K562 (cell line): ENCODE measurements around the gene BAHD1. TPM values are rescaled to one million over a fixed set of nuclear protein-coding genes. Genes with fewer than 3 reads are reported as not detected.
A peak's percentile ranks its signal among the peaks of the same experiment; 100 is the strongest.

ENCODE experiments used
- CBX1 ChIP-seq: sonication (generic); IDR thresholded peaks from 2 replicates; pipeline ENCODE4 v1.6.1; 2016; ENCODE audit warnings: antibody characterized with exemption, low read depth, mild to moderate bottlenecking
- CHCHD3 ChIP-seq: fragments of 250-450 bp; sonication (Bioruptor Pico); IDR thresholded peaks from 2 replicates; pipeline ENCODE4 v2.1.2; 2022; ENCODE audit warnings: mild to moderate bottlenecking
- CTBP1 ChIP-seq: fragments of 450-650 bp; IDR thresholded peaks from 2 replicates; pipeline ENCODE4 v1.6.1; 2016; ENCODE audit warnings: borderline replicate concordance
- L3MBTL2 ChIP-seq: fragments of 450-650 bp; IDR thresholded peaks from 2 replicates; pipeline ENCODE4 v1.6.1; 2016; ENCODE audit warnings: mild to moderate bottlenecking, moderate library complexity
- MAX ChIP-seq: sonication (generic); formaldehyde crosslinking; IDR thresholded peaks from 2 replicates; pipeline ENCODE4 v1.9.0; 2022; ENCODE audit warnings: mild to moderate bottlenecking, missing genetic modification reagents
- PCBP1 ChIP-seq: fragments of 200-400 bp; formaldehyde crosslinking; IDR thresholded peaks from 2 replicates; pipeline ENCODE4 v1.6.1; 2018; ENCODE audit warnings: mild to moderate bottlenecking, low read depth, low read length; ENCODE audit not compliant: poor library complexity, severe bottlenecking
- PYGO2 ChIP-seq: fragments of 450-650 bp; IDR thresholded peaks from 2 replicates; pipeline ENCODE4 v1.6.1; 2016; ENCODE audit warnings: mild to moderate bottlenecking, missing genetic modification characterization, moderate library complexity, missing compliant biosample characterization
- REST ChIP-seq, 2 experiments: fragments of 450-650 bp; formaldehyde crosslinking in 1 of 2; IDR thresholded peaks; 2 replicates each; pipeline versions ENCODE4 v1.4.0 to v1.6.1; 2014 to 2020; ENCODE audit warnings: mild to moderate bottlenecking in 2 of 2, borderline replicate concordance in 1 of 2, low read depth in 1 of 2
- TSC22D4 ChIP-seq: fragments of 450-650 bp; IDR thresholded peaks from 2 replicates; pipeline ENCODE4 v1.6.1; 2016; ENCODE audit warnings: missing genetic modification characterization, missing biosample characterization, control low read depth
- XRCC5 ChIP-seq: fragments of 200-400 bp; formaldehyde crosslinking; IDR thresholded peaks from 2 replicates; pipeline ENCODE4 v1.6.1; 2017; ENCODE audit warnings: low read depth, mild to moderate bottlenecking, low read length
- ZNF384 ChIP-seq: IDR thresholded peaks from 2 replicates; pipeline ENCODE4 v1.6.1; 2012; ENCODE audit warnings: low read depth, low read length, improper control_type of control experiment
- ZNF639 ChIP-seq, 2 experiments: fragments of 200-800 bp in 1 of 2; sonication (Bioruptor generic) in 1 of 2; sonication (generic) in 1 of 2; formaldehyde crosslinking in 1 of 2; IDR thresholded peaks in 1 of 2; conservative IDR thresholded peaks in 1 of 2; 2 replicates each; pipeline versions ENCODE4 v1.5.0 to v1.6.1; 2016 to 2020; ENCODE audit warnings: missing compliant biosample characterization in 1 of 2, missing genetic modification characterization in 1 of 2, missing genetic modification reagents in 1 of 2
- polyA plus RNA-seq, 8 experiments: library from polyadenylated mRNA; depleted of rRNA in 4 of 8; stranded (reverse) in 5 of 8; unstranded in 3 of 8; fragments of >200 nt; fragmentation: Nextera tagmentation in 2 of 8; fragmentation: Illumina TruSeq in 1 of 8; extraction: Ambion mirVana in 2 of 8; extraction: Trizol in 1 of 8; gene quantifications; 2 replicates each; pipeline versions ENCODE4 v1.2.1 to v1.2.3, GENCODE V29; 2011 to 2014; ENCODE audit warnings: inconsistent platforms in 1 of 8, missing spikeins in 1 of 8
- total RNA-seq, 7 experiments: library from RNA; depleted of rRNA in 6 of 7; stranded (reverse); fragments of >200 nt in 6 of 7; fragmentation: Illumina TruSeq in 2 of 7; extraction: Trizol in 2 of 7; gene quantifications; 2 replicates each; pipeline versions ENCODE4 v1.2.1 to v1.2.3, GENCODE V29; 2011 to 2021; ENCODE audit warnings: low replicate concordance in 1 of 7

The BAHD1 gene
- total and polyA plus RNA-seq, 9 of the 15 experiments (the other 6 are each of a cell fraction or from before 2014, with no cell fraction given): 0.55 to 38.5 (median 11.5) TPM

- peak; percentile 54; the same call in 1 of the 2 replicates for TF ChIP-seq L3MBTL2
- TF ChIP-seq TSC22D4 (tag): no peak
- TF ChIP-seq REST (IDR thresholded peaks at IDR 0.05; ENCODE audit: borderline replicate concordance): peak; percentile 87
- TF ChIP-seq REST (CRISPR knock-in tag; IDR thresholded peaks at IDR 0.05; ENCODE audit: low read depth): no peak
- TF ChIP-seq CTBP1: peak; percentile 55; the same call in 1 of the 2 replicates
- no peak for TF ChIP-seq CBX1
- no peak for TF ChIP-seq ZNF639 (CRISPR knock-in tag; conservative IDR thresholded peaks at IDR 0.05 in 1 of 2, IDR thresholded peaks at IDR 0.05 in 1 of 2)
- no peak for TF ChIP-seq PCBP1
- TF ChIP-seq PYGO2 (tag): no peak
- peak; percentile 65 for TF ChIP-seq MAX
- TF ChIP-seq XRCC5: 0 out of 2 replicates have a peak, but pooled peaks have one; percentile 31
- 0 out of 2 replicates have a peak, but pooled peaks have one; percentile 22 for TF ChIP-seq ZNF384
- no peak for TF ChIP-seq CHCHD3
Measured at GRCh38 chr15:40421246-40422157, 19.3 kb upstream of the BAHD1 start (continued).
